ENCODE measurements around the gene ADAMTS7. TPM values are rescaled to one million over a fixed set of nuclear protein-coding genes. Genes with fewer than 3 reads are reported as not detected.

The ADAMTS7 gene
- total RNA-seq, 2 experiments from 2014 or later = 0.23 to 0.60 TPM

GRCh38 chr15:78709263-78709882, 101.9 kb downstream of the ADAMTS7 start:
- no peak overlapping the region for H3K27ac Mint-ChIP-seq
- intact Hi-C loops (cut with micrococcal nuclease) = loop anchor here (2.0 to 10.0 kb wide), 3 partner anchors 72 to 385 kb away; no protein-coding TSS in a partner anchor
- TF ChIP-seq CTCF (IDR thresholded peaks at IDR 0.05) = peak; percentile 85
- ChIA-PET POLR2A (no interaction called here), CTCF (interaction anchor here (0.6 to 6.7 kb wide), 23 partner anchors 9 to 424 kb away, joined by 3 to 61 read pairs (median 4); partner anchors contain the start of gene CHRNB4)
- no peaks in the 10 kb centered on the region for H3K36me3 Mint-ChIP-seq (ENCODE audit: low read depth)
- peaks cover 18% of the 10 kb centered on the region for H3K27me3 Mint-ChIP-seq
- no peak overlapping the region for H3K4me3 Mint-ChIP-seq
- no peaks in the 10 kb centered on the region for H3K9me3 Mint-ChIP-seq
- ATAC-seq (peak; percentile 99), DNase-seq (peak; percentile 75)
- peaks cover under 1% of the 10 kb centered on the region for H3K4me1 Mint-ChIP-seq (ENCODE audit: low read depth)

Other genes with a start within 250 kb of the ADAMTS7 start
- 1 to 10 TPM; 2.0 to 2.7 TPM for gene CHRNA5, start 245.9 kb downstream of the ADAMTS7 start, total RNA-seq
- not detected for gene CHRNA3, start 190.5 kb downstream of the ADAMTS7 start, total RNA-seq
- gene CHRNB4, start 170.3 kb downstream of the ADAMTS7 start, total RNA-seq = not detected
- 100 to 1,000 TPM; 236 to 247 TPM for gene MORF4L1, start 61.4 kb upstream of the ADAMTS7 start, total RNA-seq
- gene CTSH, start 133.6 kb upstream of the ADAMTS7 start, total RNA-seq = 10 to 100 TPM; 13.2 to 14.1 TPM